GM19025 (cell line): ENCODE measurements around the gene CYTL1.
"Not testable (repeated sequence)": the region's sequence is repeated elsewhere in the genome, so short reads cannot be mapped to it uniquely, and the experiment has no call there.

Experiments
- ATAC-seq: cut with Tn5 transposase; IDR thresholded peaks from one replicate; pipeline ENCODE4 v1.9.1; 2021; ENCODE audit warnings: mild to moderate bottlenecking, low read depth, moderate library complexity; ENCODE audit not compliant: unreplicated experiment

The CYTL1 gene

GRCh38 chr4:5034206-5034605 is 14.9 kb upstream of the CYTL1 start:
- ATAC-seq: no peak

DNA sequence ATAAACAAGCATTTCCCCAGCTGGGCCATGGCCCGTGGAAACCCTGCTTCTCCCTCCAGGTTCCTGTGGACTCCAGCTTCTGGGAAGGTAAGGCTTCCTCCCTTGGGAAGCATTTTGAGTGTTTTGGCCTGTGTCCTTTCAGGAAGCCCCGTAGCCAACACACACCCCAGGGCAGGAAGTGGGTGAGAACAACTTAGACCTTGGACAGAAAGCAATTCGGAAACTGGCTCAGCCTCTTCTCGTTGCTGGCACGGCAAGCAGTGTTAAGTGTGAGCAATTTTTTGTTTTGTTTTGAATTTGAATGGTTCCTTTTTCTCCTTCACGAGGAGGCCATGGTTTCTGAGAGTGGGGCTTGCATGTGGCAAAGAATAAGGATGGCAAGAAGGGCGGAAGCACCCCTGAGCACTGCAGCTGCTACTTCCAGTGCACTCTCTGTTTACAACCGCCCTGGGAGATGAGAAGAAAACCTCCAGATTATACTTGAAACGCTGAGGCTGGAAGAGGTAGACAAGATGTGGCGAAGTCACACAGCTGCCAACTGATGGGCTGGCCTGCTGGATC is 14.1 kb upstream of the CYTL1 start:
- ATAC-seq: no peak

- no peak for ATAC-seq
Observed at GRCh38 chr4:5032813-5033212, 13.6 kb upstream of the CYTL1 start.

DNA sequence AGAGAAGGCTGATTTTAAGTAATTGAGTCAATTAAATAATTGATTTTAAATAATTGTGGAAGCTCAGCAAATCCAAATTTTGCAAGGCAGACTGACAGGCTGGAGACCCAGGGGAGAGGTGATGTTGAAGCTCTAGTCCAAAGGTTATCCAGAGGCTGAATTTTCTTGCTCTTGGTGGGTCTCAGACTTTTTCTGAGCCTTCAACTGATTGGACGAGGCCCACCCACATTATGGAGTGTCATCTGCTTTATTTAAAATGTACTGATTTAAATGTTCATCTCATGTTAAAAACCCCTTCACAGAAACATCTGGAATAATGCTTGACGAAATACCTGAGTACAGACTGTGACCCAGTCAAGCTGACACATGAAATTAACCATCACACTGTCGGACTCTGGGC is 11.7 kb upstream of the CYTL1 start:
- ATAC-seq: no peak

DNA sequence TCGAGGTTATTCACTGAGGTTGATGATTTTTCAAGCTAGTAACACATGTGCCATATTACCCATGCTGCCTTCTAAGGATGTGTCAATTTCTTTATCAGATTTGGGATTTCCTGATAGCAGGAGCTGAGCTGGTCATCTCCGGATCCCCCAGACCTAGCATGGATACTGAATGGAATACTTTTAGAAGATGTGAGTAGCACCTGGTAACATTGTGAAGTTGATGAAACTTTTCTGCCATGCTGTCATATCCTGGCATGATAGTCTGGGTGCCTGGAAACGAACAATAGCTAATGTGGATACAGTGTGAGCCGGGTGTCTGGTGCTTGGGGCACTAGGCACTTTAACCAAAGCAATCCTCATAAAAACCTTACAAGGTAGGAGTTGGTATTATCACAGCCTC is 11.0 kb upstream of the CYTL1 start:
- ATAC-seq: no peak

- no peak for ATAC-seq
Observed at GRCh38 chr4:5029447-5029846, 10.2 kb upstream of the CYTL1 start.

DNA sequence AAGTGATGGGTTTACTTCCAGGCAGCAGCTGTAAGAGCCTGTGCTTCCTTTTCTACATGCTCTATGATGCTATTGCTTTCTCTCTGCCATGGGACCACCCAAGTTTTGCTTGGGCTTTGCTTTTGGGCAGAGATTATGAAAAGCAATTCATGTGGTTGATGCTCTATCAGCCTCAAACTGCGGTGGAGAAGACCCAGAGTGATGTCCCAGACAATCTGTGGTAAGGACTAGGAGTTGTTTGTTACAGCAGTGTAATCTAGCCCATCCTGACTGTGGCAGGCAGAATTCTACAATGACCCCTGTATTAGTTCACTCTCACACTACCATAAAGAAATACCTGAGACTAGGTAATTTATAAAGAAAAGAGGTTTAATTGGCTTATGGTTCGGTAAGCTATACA is 9.2 kb upstream of the CYTL1 start:
- no peak for ATAC-seq

GRCh38 chr4:5027346-5027745 is 8.1 kb upstream of the CYTL1 start:
- no peak for ATAC-seq

- no peak for ATAC-seq
Observed at GRCh38 chr4:5026371-5026770, 7.1 kb upstream of the CYTL1 start.

GRCh38 chr4:5024673-5025072 is 5.4 kb upstream of the CYTL1 start:
- ATAC-seq: no peak

- no peak for ATAC-seq
Observed at GRCh38 chr4:5021546-5021945, 2.3 kb upstream of the CYTL1 start.

- ATAC-seq: no peak
Observed at GRCh38 chr4:5020341-5020740, 1.1 kb upstream of the CYTL1 start.

GRCh38 chr4:5019796-5020195 is 538 bp upstream of the CYTL1 start:
- ATAC-seq: no peak

- no peak for ATAC-seq
Observed at GRCh38 chr4:5018603-5019002, 655 bp downstream of the CYTL1 start.

DNA sequence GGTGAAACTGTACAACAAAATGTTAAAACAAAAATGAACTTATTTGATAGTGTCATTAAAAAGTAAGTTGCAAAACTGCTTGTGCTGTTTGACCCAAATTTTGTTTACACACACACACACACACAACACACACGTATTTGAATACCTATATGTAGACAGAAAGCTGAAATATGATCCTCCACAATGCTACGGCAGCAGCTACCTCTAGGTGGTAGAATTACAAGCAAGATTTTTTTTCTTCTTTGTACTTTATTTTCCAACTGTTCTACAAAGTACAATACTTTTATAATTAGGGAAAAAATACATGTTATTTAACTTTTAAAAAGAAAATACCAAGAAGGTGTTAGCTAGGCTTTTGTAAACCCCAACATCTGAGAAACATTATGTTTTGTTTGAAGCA is 1.2 kb downstream of the CYTL1 start:
- no peak for ATAC-seq

DNA sequence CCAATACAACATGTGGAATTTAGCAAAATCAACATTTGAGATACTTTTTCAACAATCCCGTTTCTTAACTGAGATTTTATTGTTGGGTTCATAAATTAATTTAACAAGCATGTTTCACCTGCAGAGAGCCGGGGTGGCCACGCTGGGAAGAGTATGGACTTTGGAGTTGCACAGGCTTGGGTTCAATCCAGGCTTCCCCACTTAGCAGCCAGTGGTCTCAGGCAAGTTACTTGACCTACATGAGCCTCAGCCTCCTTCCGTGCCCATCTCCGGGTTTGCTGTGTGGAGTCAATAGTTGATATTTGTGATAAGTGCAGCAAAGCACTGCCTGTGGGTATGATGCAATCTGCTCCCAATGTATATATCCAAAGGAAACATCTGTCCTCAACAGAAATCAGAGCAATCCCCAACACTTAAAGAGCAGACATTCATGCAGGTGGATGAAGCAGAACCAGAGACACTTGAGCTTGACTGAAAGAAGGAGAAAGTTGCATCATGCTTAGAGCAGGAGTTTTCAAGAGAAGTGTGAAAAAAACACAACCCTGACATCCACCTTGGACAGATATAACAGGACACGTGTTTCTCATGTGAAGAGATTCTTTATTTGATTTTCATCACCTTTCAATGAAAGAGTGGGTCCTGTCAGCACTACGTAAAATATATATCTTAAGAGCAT is 5.1 kb downstream of the CYTL1 start:
- no peak for ATAC-seq

- ATAC-seq: no peak
Observed at GRCh38 chr4:5012958-5013357, 6.3 kb downstream of the CYTL1 start.

GRCh38 chr4:5012244-5012898 is 6.9 kb downstream of the CYTL1 start:
- ATAC-seq: no peak

DNA sequence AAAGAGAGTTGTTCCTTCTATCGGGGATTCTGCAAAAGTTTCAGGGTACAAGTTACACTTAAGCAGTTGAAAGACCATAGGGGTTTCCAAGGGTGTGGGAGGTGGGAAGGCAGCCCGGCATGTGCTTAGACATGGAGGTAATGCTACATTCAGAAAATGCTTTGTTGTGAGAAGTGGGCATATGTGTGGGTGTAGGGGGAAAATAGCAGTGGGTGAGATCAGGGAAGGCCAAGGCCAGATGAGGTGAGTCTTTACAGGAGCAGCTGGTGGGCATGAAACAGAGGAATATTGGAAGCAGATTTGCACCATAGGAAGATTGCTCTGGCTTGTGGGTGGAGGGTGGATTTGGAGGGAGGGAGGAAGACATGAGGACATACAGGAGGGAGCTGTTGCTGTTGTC is 8.3 kb downstream of the CYTL1 start:
- no peak for ATAC-seq

- ATAC-seq: no peak
Observed at GRCh38 chr4:5009796-5010195, 9.5 kb downstream of the CYTL1 start.

DNA sequence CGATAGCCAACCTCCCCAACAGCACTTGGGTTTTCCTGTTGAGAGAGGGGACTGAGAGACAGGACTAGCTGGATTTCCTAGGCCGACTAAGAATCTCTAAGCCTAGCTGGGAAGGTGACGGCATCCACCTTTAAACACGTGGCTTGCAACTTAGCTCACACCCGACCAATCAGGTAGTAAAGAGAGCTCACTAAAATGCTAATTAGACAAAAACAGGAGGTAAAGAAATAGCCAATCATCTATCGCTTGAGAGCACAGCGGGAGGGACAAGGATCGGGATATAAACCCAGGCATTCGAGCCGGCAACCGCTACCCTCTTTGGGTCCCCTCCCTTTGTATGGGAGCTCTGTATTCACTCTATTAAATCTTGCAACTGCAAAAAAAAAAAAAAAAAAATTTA is 12.3 kb downstream of the CYTL1 start:
- ATAC-seq: not testable (repeated sequence)

GRCh38 chr4:5004496-5004895 is 14.8 kb downstream of the CYTL1 start:
- ATAC-seq: no peak
